Nephron (organoid): Measurements from ENCODE around the gene IKZF1.

Source experiments
- H3K27ac Mint-ChIP-seq, 3 experiments: 2 replicates each; pipeline ENCODE4 v1.8.0; 2020; ENCODE audit warnings: mixed read lengths in 3 of 3, mild to moderate bottlenecking in 2 of 3, moderate library complexity in 1 of 3
- H3K27me3 Mint-ChIP-seq: 2 replicates; pipeline ENCODE4 v1.8.0; 2021; ENCODE audit warnings: low read depth, mild to moderate bottlenecking, moderate library complexity, mixed read lengths
- H3K36me3 Mint-ChIP-seq: 2 replicates; pipeline ENCODE4 v1.8.0; 2020; ENCODE audit warnings: low read depth, mixed read lengths
- H3K4me1 Mint-ChIP-seq: 2 replicates; pipeline ENCODE4 v1.8.0; 2020; ENCODE audit warnings: mixed read lengths
- H3K4me3 Mint-ChIP-seq, 3 experiments: 2 replicates each; pipeline ENCODE4 v1.8.0; 2020; ENCODE audit warnings: mild to moderate bottlenecking in 3 of 3, mixed read lengths in 3 of 3, moderate library complexity in 2 of 3
- H3K9me3 Mint-ChIP-seq: 2 replicates; pipeline ENCODE4 v1.8.0; 2020; ENCODE audit warnings: mixed read lengths
- CTCF ChIP-seq, 3 experiments: fragments of 200-600 bp; sonication (generic); IDR thresholded peaks; one replicate each; pipeline ENCODE4 v1.5.0; 2021; ENCODE audit warnings: antibody characterized with exemption in 3 of 3; ENCODE audit not compliant: unreplicated experiment in 3 of 3

The IKZF1 gene

GRCh38 chr7:50308203-50308531 lies 3.7 kb downstream of the IKZF1 start:
- H3K36me3 Mint-ChIP-seq = no peaks in the 10 kb centered on the region
- no peak overlapping the region for H3K27ac Mint-ChIP-seq
- H3K9me3 Mint-ChIP-seq = no peaks in the 10 kb centered on the region
- TF ChIP-seq CTCF (IDR thresholded peaks at IDR 0.05; ENCODE audit: unreplicated experiment in 3 of 3) = no peak
- H3K27me3 Mint-ChIP-seq = peaks cover 74% of the 10 kb centered on the region
- no peaks in the 10 kb centered on the region for H3K4me1 Mint-ChIP-seq
- no peak overlapping the region for H3K4me3 Mint-ChIP-seq

- H3K4me1 Mint-ChIP-seq = no peaks in the 10 kb centered on the region
Observed at GRCh38 chr7:50308532-50309385, 4.2 kb downstream of the IKZF1 start.

GRCh38 chr7:50309721-50310120 lies 5.2 kb downstream of the IKZF1 start:
- Mint-ChIP-seq H3K4me3 (no peak overlapping the region), H3K36me3 (no peaks in the 10 kb centered on the region), H3K9me3 (no peaks in the 10 kb centered on the region), H3K27me3 (peaks cover 79% of the 10 kb centered on the region), H3K27ac (no peak overlapping the region), H3K4me1 (no peaks in the 10 kb centered on the region)
- no peak for TF ChIP-seq CTCF (IDR thresholded peaks at IDR 0.05; ENCODE audit: unreplicated experiment in 3 of 3)

More at GRCh38 chr7:50308532-50309385, 4.2 kb downstream of the IKZF1 start:
- Mint-ChIP-seq H3K36me3 (no peaks in the 10 kb centered on the region), H3K4me3 (no peak overlapping the region), H3K9me3 (no peaks in the 10 kb centered on the region), H3K27me3 (peaks cover 76% of the 10 kb centered on the region), H3K27ac (no peak overlapping the region)
- no peak for TF ChIP-seq CTCF (IDR thresholded peaks at IDR 0.05; ENCODE audit: unreplicated experiment in 3 of 3)

- H3K4me1 Mint-ChIP-seq = no peaks in the 10 kb centered on the region
- no peaks in the 10 kb centered on the region for H3K36me3 Mint-ChIP-seq
- H3K9me3 Mint-ChIP-seq = no peaks in the 10 kb centered on the region
- H3K4me3 Mint-ChIP-seq = no peak overlapping the region
- no peak overlapping the region for H3K27ac Mint-ChIP-seq
- TF ChIP-seq CTCF (IDR thresholded peaks at IDR 0.05; ENCODE audit: unreplicated experiment in 3 of 3) = no peak
- H3K27me3 Mint-ChIP-seq = peaks cover 78% of the 10 kb centered on the region
Observed at GRCh38 chr7:50310361-50310760, 5.8 kb downstream of the IKZF1 start.

- Mint-ChIP-seq H3K4me3 (no peak overlapping the region), H3K9me3 (no peaks in the 10 kb centered on the region), H3K4me1 (no peaks in the 10 kb centered on the region), H3K27me3 (peaks cover 78% of the 10 kb centered on the region), H3K27ac (no peak overlapping the region), H3K36me3 (no peaks in the 10 kb centered on the region)
- no peak for TF ChIP-seq CTCF (IDR thresholded peaks at IDR 0.05; ENCODE audit: unreplicated experiment in 3 of 3)
Observed at GRCh38 chr7:50310956-50311355, 6.4 kb downstream of the IKZF1 start.
